ENCODE results near the gene PROM1.

Gene PROM1

GRCh38 chr4:16065066-16065465 lies 18.8 kb downstream of the PROM1 start:
- DNase-seq (ENCODE audit: low read depth): no peak

- no peak for DNase-seq (ENCODE audit: low read depth)
Measured at GRCh38 chr4:16062601-16063000, 21.2 kb downstream of the PROM1 start.

GRCh38 chr4:16056681-16057385 lies 27.0 kb downstream of the PROM1 start:
- no peak for DNase-seq (ENCODE audit: low read depth)

- no peak for DNase-seq (ENCODE audit: low read depth)
Measured at GRCh38 chr4:16055873-16056272, 27.9 kb downstream of the PROM1 start.

GRCh38 chr4:16055471-16055870 lies 28.4 kb downstream of the PROM1 start:
- no peak for DNase-seq (ENCODE audit: low read depth)

GRCh38 chr4:16052939-16053338 lies 30.9 kb downstream of the PROM1 start:
- no peak for DNase-seq (ENCODE audit: low read depth)

- DNase-seq (ENCODE audit: low read depth): no peak
Measured at GRCh38 chr4:16051980-16052379, 31.8 kb downstream of the PROM1 start.

GRCh38 chr4:16051132-16051531 lies 32.7 kb downstream of the PROM1 start:
- DNase-seq (ENCODE audit: low read depth): no peak

GRCh38 chr4:16050669-16051068 lies 33.2 kb downstream of the PROM1 start:
- DNase-seq (ENCODE audit: low read depth): no peak

- DNase-seq (ENCODE audit: low read depth): no peak
Measured at GRCh38 chr4:16048619-16049419, 35.0 kb downstream of the PROM1 start.

GRCh38 chr4:16045687-16046086 lies 38.1 kb downstream of the PROM1 start:
- no peak for DNase-seq (ENCODE audit: low read depth)

- no peak for DNase-seq (ENCODE audit: low read depth)
Measured at GRCh38 chr4:16043642-16044498, 40.0 kb downstream of the PROM1 start.

- no peak for DNase-seq (ENCODE audit: low read depth)
Measured at GRCh38 chr4:16039139-16039538, 44.7 kb downstream of the PROM1 start.

- DNase-seq (ENCODE audit: low read depth): no peak
Measured at GRCh38 chr4:16037901-16038300, 45.9 kb downstream of the PROM1 start.

- no peak for DNase-seq (ENCODE audit: low read depth)
Measured at GRCh38 chr4:16035843-16036242, 48.0 kb downstream of the PROM1 start.

GRCh38 chr4:16034010-16034748 lies 49.6 kb downstream of the PROM1 start:
- DNase-seq (ENCODE audit: low read depth): no peak

GRCh38 chr4:16032396-16032770 lies 51.4 kb downstream of the PROM1 start:
- DNase-seq (ENCODE audit: low read depth): no peak

- no peak for DNase-seq (ENCODE audit: low read depth)
Measured at GRCh38 chr4:16031546-16032395, 52.1 kb downstream of the PROM1 start.

- DNase-seq (ENCODE audit: low read depth): no peak
Measured at GRCh38 chr4:16029886-16030285, 53.9 kb downstream of the PROM1 start.

- no peak for DNase-seq (ENCODE audit: low read depth)
Measured at GRCh38 chr4:16029262-16029661, 54.6 kb downstream of the PROM1 start.

- no peak for DNase-seq (ENCODE audit: low read depth)
Measured at GRCh38 chr4:16027626-16028025, 56.2 kb downstream of the PROM1 start.
